Activated CD4-positive, alpha-beta T cell treated with anti-CD3 and anti-CD28 coated beads for 36 hours (primary cell): ENCODE data around the gene RPS10. TPM values are rescaled to one million over a fixed set of nuclear protein-coding genes. Genes with fewer than 3 reads are reported as not detected.
A peak's percentile ranks its signal among the peaks of the same experiment; 100 is the strongest.

Experiments used
- ATAC-seq: fragments of 200-7000 bp; cut with Tn5 transposase; one replicate; pipeline ENCODE4 v1.10.0; 2021; ENCODE audit warnings: mild to moderate bottlenecking, moderate library complexity
- CTCF ChIA-PET: fragments of 350-600 bp; sonication (Branson Sonifier 250); formaldehyde crosslinking; loops from one replicate; lab custom pipeline; 2021; ENCODE audit warnings: antibody characterized with exemption; lab: Charles Lee
- POLR2A ChIA-PET: fragments of 350-600 bp; sonication (Branson Sonifier 250); formaldehyde crosslinking; loops from one replicate; lab custom pipeline; 2021; ENCODE audit warnings: antibody characterized with exemption, inconsistent platforms; lab: Charles Lee
- DNase-seq: peaks from one replicate; pipeline ENCODE4 v3.0.0-alpha.2; 2020
- H3K27ac Mint-ChIP-seq: one replicate; pipeline ENCODE4 v1.8.0; 2021; ENCODE audit warnings: mixed read lengths
- H3K27me3 Mint-ChIP-seq: one replicate; pipeline ENCODE4 v1.8.0; 2021; ENCODE audit warnings: mixed read lengths
- H3K36me3 Mint-ChIP-seq: one replicate; pipeline ENCODE4 v1.8.0; 2021; ENCODE audit warnings: low read depth, mixed read lengths
- H3K4me1 Mint-ChIP-seq: one replicate; pipeline ENCODE4 v1.8.0; 2021; ENCODE audit warnings: mixed read lengths
- H3K4me3 Mint-ChIP-seq: one replicate; pipeline ENCODE4 v1.8.0; 2021; ENCODE audit warnings: mild to moderate bottlenecking, moderate library complexity, mixed read lengths
- H3K9me3 Mint-ChIP-seq: one replicate; pipeline ENCODE4 v1.8.0; 2021; ENCODE audit warnings: low read depth, mixed read lengths
- intact Hi-C, 2 experiments: fragments of 100-400 bp; cut with DNase I in 1 of 2; cut with micrococcal nuclease in 1 of 2; formaldehyde crosslinking; loops; one replicate each; pipeline versions ENCODE4 v1.14.2 to v1.15.1; 2022 to 2024; cut with DNase I, micrococcal nuclease
- total RNA-seq, 2 experiments: library from RNA; stranded (reverse); gene quantifications; one replicate each; pipeline ENCODE4 v1.2.3, GENCODE V29; 2021

Gene RPS10
- total RNA-seq, 2 experiments from 2014 or later, result 2,447 to 2,541 TPM

DNA sequence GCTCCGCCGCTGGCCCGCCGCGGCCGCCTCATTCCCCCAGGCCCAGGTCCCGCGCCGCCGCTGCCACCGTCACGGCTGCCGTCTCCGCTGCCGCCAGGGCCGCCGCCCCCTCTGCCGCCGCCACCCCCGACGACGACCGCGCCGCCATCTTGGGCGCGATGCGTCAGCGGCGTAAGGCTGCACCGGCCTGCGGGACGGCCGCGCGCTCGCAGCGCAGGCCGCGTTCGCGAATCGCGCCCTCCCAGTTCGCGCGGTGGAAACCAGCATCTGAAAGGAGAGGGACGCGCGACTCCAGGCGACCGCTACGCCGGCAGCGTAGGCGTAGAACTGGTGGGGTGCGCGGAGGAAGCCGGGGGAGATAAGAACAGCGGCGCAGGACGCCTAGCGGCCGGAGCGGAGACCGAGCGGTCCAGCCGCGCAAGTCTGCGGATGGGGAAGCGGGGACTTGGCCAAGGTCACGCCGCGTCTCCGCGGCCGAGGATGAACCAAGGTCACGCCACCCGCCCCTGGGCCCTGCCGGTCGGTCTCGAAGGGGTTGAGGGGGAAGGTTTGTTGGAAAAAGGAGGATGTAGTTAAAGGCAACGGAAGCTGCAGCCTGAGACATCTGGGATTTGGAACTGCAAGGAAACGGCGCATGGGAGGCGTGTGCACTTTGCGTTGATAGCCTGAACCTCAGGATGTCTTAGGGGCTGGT is 33.2 kb downstream of the RPS10 start, which contains the start of gene NUDT3:
TSS of gene NUDT3 (minus strand) at position 173 of the 694 bp plus-strand sequence. CDS start 307 bp downstream, outside the sequence.
- H3K36me3 Mint-ChIP-seq, result peaks cover 5% of the 10 kb centered on the region
- intact Hi-C loops, result loop anchor here (1.0 to 2.0 kb wide), 14 partner anchors 32 to 982 kb away; partner anchors contain the start of genes HMGA1 (in 2 of the 2), SMIM29 (in 2 of the 2), ANKS1A (in 1 of the 2) and BLTP3A (in 1 of the 2)
- ChIA-PET CTCF (interaction anchor here (0.7 to 1.1 kb wide), 2 partner anchors 22 to 747 kb away, joined by 3 read pairs; no protein-coding TSS in a partner anchor), POLR2A (interaction anchor here (1.1 kb wide), 1 partner anchor 210 kb away, joined by 3 read pairs; no protein-coding TSS in a partner anchor)
- H3K4me3 Mint-ChIP-seq, result no peak within 1 kb of the TSS
- no peaks in the 10 kb centered on the region for H3K27me3 Mint-ChIP-seq
- peak; percentile 96 for DNase-seq
- peaks cover 21% of the 10 kb centered on the region for H3K4me1 Mint-ChIP-seq
- peak; percentile 92 for ATAC-seq
- peaks cover 4% of the 10 kb centered on the region for H3K9me3 Mint-ChIP-seq
- peak within 1 kb of the TSS; percentile 95 for H3K27ac Mint-ChIP-seq

DNA sequence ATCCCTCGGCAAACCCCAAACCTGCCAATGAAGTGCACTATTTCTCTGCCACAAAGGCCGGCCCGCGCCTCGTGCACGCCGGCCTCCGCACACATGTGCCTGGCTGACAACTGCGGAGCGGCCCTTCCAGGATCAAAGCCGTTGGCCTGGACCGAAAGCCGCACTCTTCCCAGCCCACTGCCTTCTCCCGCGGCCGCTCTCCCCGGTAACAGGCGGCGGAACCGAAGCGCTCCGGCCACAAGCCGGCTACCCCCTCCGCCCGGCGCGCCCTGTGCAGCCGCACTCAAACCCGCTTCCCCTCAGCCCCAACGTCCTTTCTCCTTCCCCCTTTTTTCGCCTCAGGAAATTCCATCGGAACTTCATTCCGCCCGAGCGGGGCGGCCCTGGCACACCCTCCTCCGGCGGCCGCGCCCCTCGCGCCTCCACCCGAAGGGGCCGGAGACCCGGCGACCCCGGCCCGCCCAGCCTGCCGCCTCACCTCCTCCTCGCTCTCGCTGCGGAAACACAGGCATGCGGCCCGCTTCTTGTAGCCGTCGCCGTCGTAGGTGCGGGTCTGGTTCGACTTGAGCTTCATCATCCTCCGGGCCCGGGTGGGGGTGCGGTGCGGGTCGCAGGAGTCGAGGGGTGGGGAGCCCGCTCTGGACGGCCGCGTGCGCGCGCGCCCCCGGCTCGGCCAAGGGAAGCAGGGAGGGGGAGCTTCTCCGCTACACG is 33.9 kb downstream of the RPS10 start:
- H3K27ac Mint-ChIP-seq, result no peak overlapping the region
- peaks cover 5% of the 10 kb centered on the region for H3K36me3 Mint-ChIP-seq
- ATAC-seq (peak; percentile 21), DNase-seq (peak; percentile 67)
- H3K4me3 Mint-ChIP-seq, result no peak overlapping the region
- intact Hi-C loops, result loop anchor here (1.0 to 2.0 kb wide), 14 partner anchors 33 to 981 kb away; partner anchors contain the start of genes HMGA1 (in 2 of the 2), SMIM29 (in 2 of the 2), ANKS1A (in 1 of the 2) and BLTP3A (in 1 of the 2)
- no peaks in the 10 kb centered on the region for H3K27me3 Mint-ChIP-seq
- POLR2A ChIA-PET, result interaction anchor here (0.6 to 1.1 kb wide), 2 partner anchors 24 to 209 kb away, joined by 3 read pairs; no protein-coding TSS in a partner anchor
- CTCF ChIA-PET, result interaction anchor here (0.6 to 2.2 kb wide), 4 partner anchors 23 to 748 kb away, joined by 3 to 10 read pairs (median 3); partner anchors contain the start of gene SMIM29
- peaks cover 21% of the 10 kb centered on the region for H3K4me1 Mint-ChIP-seq
- peaks cover 4% of the 10 kb centered on the region for H3K9me3 Mint-ChIP-seq

DNA sequence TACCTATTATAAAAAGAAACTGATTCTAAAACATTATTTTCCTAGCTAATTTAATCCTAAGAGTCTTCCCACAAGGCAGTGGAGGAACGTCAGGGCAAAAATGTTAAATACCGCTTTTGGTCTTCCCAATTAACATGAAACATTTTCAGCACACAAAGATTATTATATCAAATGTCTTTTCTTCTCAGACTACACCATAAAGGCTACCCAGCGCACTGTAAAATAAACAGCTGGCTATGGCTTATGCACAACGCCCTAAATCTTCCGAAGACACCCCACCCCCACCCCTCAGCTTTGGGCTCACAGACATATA is 34.4 kb downstream of the RPS10 start:
- Mint-ChIP-seq H3K27ac (no peak overlapping the region), H3K4me1 (peaks cover 24% of the 10 kb centered on the region), H3K36me3 (peaks cover 2% of the 10 kb centered on the region), H3K4me3 (no peak overlapping the region), H3K9me3 (peaks cover 1% of the 10 kb centered on the region), H3K27me3 (no peaks in the 10 kb centered on the region)
- intact Hi-C loops, result no loop called here
- DNase-seq (no peak), ATAC-seq (no peak)
- POLR2A ChIA-PET, result no interaction called here
- CTCF ChIA-PET, result interaction anchor here (0.6 to 2.2 kb wide), 4 partner anchors 23 to 748 kb away, joined by 3 to 10 read pairs (median 3); partner anchors contain the start of gene SMIM29

DNA sequence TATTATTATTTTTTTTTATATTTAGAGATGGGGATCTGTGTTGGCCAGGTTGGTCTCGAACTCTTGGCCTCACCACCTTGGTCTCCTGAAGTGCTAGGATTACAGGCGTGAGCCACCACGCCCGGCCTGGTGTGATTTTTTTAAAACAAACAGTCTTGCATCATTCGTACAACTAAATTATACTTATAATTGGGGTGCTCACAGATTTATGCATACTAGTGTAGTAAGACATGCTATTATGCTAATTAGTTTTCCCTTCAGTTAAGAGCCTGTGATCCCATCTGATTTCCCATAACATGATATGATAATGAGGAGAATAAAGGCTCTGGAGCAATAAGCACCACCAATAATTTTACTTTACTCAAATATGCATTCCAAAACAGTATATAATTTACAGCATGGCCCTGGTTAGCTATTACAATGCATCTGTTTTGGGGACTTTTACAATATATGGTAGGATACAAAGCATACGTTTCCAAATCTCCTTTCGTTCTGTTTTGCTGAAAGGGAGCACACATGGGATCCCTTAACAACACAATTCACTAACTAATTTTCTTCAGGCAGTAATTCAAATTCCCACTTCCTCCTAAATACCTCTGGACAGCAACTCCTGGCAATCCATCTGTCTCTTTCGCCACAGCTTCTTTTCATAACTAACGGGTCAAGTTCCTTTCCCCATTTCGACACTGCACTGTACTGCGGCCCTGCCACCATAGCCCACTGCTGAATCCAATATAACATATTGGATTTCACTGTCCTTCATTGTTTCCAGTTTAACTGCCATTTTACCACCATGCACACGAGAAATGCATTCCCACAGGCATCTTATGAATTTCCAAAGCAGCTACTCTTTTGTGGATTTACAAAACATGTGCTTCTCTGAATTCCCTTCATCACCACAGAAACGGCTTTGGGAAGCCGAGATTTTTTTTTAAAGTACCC is 35.1 kb downstream of the RPS10 start:
- CTCF ChIA-PET, result interaction anchor here (0.5 to 2.2 kb wide), 6 partner anchors 24 to 749 kb away, joined by 3 to 10 read pairs (median 3); partner anchors contain the start of gene SMIM29
- Mint-ChIP-seq H3K4me3 (no peak overlapping the region), H3K27ac (no peak overlapping the region), H3K4me1 (peaks cover 27% of the 10 kb centered on the region), H3K9me3 (no peaks in the 10 kb centered on the region), H3K36me3 (no peaks in the 10 kb centered on the region), H3K27me3 (no peaks in the 10 kb centered on the region)
- no peak for DNase-seq
- ATAC-seq, result no peak
- intact Hi-C loops, result no loop called here
- POLR2A ChIA-PET, result interaction anchor here (0.6 to 0.7 kb wide), 2 partner anchors 15 to 186 kb away, joined by 3 to 4 read pairs; no protein-coding TSS in a partner anchor

DNA sequence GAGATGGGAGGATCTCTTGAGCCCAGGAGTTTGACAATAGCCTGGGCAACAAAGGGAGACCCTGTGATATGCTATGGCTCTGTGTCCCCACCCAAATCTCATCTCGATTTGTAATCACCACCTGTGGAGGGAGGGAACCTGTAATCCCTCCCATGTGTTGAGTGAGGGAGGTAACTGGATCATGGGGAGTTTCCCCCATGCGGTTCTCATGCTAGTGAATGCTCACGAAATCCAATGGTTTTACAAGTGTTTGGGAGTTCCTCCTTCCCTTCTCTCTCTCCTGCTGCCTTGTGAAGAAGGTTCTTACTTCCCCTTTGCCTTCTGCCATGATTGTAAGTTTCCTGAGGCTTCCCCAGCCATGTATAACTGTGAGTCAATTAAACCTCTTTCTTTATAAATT is 36.8 kb downstream of the RPS10 start:
- no peak for ATAC-seq
- Mint-ChIP-seq H3K36me3 (no peaks in the 10 kb centered on the region), H3K9me3 (no peaks in the 10 kb centered on the region), H3K27ac (no peak overlapping the region), H3K4me1 (peaks cover 28% of the 10 kb centered on the region), H3K4me3 (no peak overlapping the region), H3K27me3 (no peaks in the 10 kb centered on the region)
- intact Hi-C loops, result no loop called here
- POLR2A ChIA-PET, result interaction anchor here (0.6 kb wide), 1 partner anchor 25 kb away, joined by 5 read pairs; no protein-coding TSS in a partner anchor
- CTCF ChIA-PET, result no interaction called here
- no peak for DNase-seq

DNA sequence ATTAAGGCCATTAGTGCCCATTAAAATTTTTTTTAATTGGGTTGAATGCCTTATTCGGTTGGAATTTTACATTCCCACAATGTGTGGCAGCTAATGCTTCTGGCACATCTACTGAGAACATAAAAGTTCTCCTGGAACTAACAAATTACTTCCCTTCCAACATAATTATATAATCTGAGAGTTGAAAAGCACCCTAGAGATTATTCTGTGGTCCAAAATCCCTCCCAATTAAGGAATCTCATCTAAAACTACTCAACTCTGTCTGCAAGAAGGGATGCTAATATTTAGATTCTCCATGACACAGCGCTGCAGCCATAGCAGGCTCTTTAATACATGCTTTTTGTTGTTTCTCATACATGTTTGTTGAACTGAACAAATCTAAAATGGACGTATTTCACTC is 37.4 kb downstream of the RPS10 start:
- no peak for ATAC-seq
- CTCF ChIA-PET, result interaction anchor here (1.2 kb wide), 1 partner anchor 27 kb away, joined by 3 read pairs; no protein-coding TSS in a partner anchor
- no peak overlapping the region for H3K4me3 Mint-ChIP-seq
- POLR2A ChIA-PET, result interaction anchor here (0.6 kb wide), 1 partner anchor 27 kb away, joined by 3 read pairs; no protein-coding TSS in a partner anchor
- intact Hi-C loops, result no loop called here
- H3K4me1 Mint-ChIP-seq, result peaks cover 26% of the 10 kb centered on the region
- no peaks in the 10 kb centered on the region for H3K36me3 Mint-ChIP-seq
- DNase-seq, result no peak
- H3K27ac Mint-ChIP-seq, result no peak overlapping the region
- no peaks in the 10 kb centered on the region for H3K9me3 Mint-ChIP-seq
- H3K27me3 Mint-ChIP-seq, result no peaks in the 10 kb centered on the region

DNA sequence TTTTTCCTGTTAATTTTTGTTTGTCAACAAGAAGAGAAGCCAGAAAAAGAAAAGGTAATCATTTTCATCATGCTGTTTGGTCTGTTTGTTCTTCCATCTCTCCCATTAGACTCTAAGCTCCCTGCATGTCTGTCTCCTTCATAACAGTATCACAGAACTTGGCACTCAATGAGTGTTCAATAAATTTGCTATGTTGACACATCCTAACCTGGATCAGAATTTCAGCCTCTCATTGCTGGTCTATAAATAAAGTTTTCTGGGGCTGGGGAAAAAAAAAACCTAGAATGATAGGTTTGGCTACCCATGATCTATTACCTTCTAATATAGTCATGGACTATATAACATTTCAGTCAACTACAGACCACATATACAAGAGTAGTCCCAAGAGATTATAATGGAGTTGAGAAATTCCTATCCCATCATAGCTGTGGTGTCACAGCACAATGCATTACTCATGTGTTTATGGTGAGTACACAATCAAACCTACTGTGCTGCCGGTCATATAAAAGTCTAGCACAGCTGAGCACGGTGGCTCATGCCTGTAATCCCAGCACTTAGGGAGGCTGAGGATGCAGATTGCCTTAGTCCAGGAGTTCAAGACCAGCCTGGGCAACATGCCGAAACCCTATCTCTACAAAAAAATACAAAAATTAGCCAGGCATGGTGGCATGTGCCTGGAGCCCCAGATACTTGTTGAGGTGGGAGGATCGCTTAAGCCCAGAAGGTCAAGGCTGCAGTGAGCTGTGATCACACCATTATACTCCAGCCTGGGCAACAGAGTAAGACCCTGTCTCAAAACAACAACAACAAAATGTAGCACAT is 39.3 kb downstream of the RPS10 start:
- intact Hi-C loops, result no loop called here
- CTCF ChIA-PET, result interaction anchor here (0.7 to 2.1 kb wide), 4 partner anchors 10 to 223 kb away, joined by 3 to 6 read pairs (median 4); no protein-coding TSS in a partner anchor
- POLR2A ChIA-PET, result no interaction called here
- Mint-ChIP-seq H3K27ac (no peak overlapping the region), H3K4me3 (no peak overlapping the region), H3K36me3 (no peaks in the 10 kb centered on the region), H3K4me1 (peaks cover 20% of the 10 kb centered on the region), H3K9me3 (no peaks in the 10 kb centered on the region), H3K27me3 (no peaks in the 10 kb centered on the region)
- DNase-seq (no peak), ATAC-seq (no peak)

DNA sequence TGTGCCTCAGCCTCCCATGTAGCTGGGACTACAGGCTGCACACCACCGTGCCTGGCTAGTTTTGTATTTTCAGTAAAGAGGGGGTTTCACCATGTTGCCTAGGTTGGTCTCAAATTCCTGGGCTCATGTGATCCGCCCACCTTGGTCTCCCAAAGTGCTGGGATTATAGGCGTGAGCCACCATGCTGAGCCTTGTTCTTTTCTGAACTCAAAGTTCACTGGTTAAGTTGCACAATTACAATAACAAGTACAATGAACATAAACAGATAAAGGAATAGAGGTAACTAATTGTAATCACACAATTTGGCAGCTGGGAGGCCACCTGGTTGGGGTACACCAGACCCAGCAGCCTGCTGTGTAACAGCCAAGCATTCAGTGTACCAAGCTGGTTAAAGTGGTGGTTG is 40.1 kb downstream of the RPS10 start:
- ATAC-seq (no peak), DNase-seq (no peak)
- intact Hi-C loops, result no loop called here
- Mint-ChIP-seq H3K9me3 (no peaks in the 10 kb centered on the region), H3K27ac (no peak overlapping the region), H3K4me3 (no peak overlapping the region), H3K4me1 (peaks cover 27% of the 10 kb centered on the region), H3K27me3 (no peaks in the 10 kb centered on the region), H3K36me3 (no peaks in the 10 kb centered on the region)
- POLR2A ChIA-PET, result no interaction called here
- CTCF ChIA-PET, result interaction anchor here (0.7 to 2.1 kb wide), 3 partner anchors 10 to 222 kb away, joined by 3 to 6 read pairs (median 3); no protein-coding TSS in a partner anchor

DNA sequence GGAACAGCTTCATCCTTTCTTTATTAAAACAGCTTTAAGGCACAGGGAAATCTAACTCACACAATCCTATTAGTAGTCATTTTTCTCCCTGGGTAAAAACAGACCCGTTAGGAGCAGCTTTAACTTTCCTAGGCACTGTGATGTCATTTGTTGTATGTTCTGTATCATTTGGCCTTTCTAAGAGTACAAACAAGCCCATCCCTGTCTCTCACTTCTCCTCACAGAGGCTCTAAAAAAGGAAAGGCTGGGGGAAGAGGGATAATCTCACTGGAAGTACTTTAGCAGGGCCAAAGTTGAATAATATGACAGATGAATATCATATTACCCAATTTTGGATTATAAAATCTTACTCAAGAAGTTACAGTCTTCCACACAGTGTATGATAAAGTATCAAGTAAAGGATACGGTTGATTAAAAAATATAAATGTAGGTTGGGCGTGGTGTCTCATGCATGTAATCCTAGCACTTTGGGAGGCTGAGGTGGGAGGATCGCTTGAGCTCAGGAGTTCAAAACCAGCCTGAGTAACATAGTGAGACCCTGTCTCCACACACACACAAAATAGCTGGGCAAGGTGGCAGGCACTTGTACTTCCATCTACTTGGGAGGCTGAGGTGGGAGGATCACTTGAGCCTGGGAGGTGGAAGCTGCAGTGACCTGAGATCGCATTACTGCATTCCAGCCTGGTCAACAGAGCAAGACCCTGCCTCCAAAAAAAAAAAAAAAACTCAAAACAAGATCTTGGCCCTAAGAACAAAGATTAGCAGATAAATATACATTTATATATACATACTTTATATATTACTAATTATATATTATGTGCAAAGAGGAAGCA is 41.3 kb downstream of the RPS10 start:
- Mint-ChIP-seq H3K4me1 (peaks cover 27% of the 10 kb centered on the region), H3K27me3 (no peaks in the 10 kb centered on the region), H3K36me3 (peaks cover 3% of the 10 kb centered on the region), H3K27ac (no peak overlapping the region), H3K4me3 (no peak overlapping the region), H3K9me3 (no peaks in the 10 kb centered on the region)
- DNase-seq (no peak), ATAC-seq (no peak)
- CTCF ChIA-PET, result interaction anchor here (0.7 kb wide), 1 partner anchor 221 kb away, joined by 3 read pairs; no protein-coding TSS in a partner anchor
- intact Hi-C loops, result no loop called here
- POLR2A ChIA-PET, result no interaction called here
